Measurements from ENCODE around the gene TSGA10IP.

The TSGA10IP gene

GRCh38 chr11:65942531-65942930 lies 2.7 kb upstream of the TSGA10IP start:
- TF ChIP-seq, protein P1, sequence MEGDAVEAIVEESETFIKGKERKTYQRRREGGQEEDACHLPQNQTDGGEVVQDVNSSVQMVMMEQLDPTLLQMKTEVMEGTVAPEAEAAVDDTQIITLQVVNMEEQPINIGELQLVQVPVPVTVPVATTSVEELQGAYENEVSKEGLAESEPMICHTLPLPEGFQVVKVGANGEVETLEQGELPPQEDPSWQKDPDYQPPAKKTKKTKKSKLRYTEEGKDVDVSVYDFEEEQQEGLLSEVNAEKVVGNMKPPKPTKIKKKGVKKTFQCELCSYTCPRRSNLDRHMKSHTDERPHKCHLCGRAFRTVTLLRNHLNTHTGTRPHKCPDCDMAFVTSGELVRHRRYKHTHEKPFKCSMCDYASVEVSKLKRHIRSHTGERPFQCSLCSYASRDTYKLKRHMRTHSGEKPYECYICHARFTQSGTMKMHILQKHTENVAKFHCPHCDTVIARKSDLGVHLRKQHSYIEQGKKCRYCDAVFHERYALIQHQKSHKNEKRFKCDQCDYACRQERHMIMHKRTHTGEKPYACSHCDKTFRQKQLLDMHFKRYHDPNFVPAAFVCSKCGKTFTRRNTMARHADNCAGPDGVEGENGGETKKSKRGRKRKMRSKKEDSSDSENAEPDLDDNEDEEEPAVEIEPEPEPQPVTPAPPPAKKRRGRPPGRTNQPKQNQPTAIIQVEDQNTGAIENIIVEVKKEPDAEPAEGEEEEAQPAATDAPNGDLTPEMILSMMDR (IDR thresholded peaks at IDR 0.05) = no peak

DNA sequence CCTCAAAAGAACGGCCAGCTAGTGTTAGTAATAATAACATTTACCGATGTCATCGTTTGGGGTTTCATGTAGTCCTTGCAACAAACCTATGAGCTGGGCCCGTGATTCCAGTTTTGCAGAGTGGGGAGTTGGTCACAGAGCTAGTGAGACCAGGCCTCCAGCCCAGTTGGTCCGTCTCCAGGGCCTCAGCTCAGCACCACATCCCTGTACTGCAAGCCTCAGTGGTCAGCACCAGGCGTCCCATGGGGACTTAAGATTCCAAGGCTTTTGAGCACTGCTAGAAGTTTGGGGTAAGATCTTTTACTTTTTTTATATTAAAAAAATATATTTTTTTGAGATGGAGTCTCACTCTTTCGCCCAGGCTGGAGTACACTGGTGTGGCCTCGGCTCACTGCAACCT lies 1.1 kb upstream of the TSGA10IP start:
- TF ChIP-seq, protein P1 (IDR thresholded peaks at IDR 0.05) = no peak

DNA sequence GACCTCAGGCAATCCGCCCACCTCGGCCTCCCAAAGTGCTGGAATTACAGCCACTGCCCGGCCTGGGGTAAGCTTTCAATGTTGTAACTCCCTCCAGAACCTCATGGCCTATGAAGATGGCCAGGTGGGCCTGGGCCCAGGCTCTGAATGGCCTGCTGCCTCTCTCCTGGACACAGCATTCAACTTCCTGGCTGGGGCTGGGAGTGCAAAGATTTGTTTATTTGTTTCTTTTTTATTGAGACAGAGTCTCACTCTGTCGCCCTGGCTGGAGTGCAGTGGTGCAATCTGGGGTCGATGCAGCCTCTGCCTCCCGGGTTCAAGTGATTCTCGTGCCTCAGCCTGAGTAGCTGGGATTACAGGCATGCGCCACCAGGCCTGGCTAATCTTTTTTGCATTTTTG lies 513 bp upstream of the TSGA10IP start:
- TF ChIP-seq, protein P1 (IDR thresholded peaks at IDR 0.05) = no peak

DNA sequence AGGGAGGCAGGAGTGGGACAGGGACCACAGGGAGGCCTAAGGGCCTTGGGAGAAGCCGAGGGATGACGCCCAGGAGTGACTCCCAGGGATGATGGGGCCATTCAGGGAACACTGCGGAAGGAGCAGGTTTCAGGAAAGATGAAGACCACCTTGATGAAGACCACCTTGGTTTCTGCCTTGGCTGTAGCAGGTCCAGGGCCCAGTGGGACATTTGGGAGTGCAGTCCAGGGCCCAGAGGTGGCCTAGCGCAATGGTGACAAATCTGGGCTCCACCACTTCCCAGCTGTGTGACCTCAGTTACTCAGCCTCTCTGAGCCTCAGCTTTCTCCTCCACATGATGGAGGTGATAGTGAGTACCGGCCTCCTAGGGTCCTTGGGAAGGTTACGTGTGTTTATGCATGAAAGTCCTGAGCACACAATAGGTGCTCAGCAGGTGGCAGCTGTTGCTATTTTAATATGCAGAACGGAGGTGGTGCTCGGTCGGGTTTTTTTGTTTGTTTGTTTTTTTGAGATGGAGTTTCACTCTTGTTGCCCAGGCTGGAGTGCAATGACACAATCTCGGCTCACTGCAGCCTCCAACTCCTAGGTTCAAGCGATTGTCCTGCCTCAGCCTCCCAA lies 770 bp downstream of the TSGA10IP start:
- TF ChIP-seq, protein P1 (IDR thresholded peaks at IDR 0.05) = no peak

- TF ChIP-seq, protein P1 (IDR thresholded peaks at IDR 0.05) = no peak
These were observed 1.4 kb downstream of the TSGA10IP start for GRCh38 chr11:65946655-65947054.

DNA sequence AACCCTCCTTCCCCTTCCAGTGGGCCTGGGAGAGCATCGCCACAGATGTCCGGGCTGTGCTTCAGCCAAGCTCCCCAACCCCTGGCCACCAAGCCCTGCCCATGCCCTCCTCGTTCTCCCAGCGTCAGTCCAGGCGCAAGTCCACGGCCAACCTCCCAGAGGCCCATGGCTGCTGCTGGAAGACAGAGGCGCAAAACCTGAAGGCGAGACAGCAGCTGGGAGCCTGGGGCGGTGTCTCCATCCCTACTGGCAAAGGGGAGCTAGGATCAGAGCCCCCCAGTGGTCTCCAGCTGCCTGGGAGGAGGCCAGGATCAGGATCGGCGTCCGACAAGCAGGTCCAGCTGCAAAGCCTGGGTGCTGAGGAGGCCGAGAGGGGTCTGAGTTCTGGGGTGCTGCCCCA lies 1.9 kb downstream of the TSGA10IP start:
- TF ChIP-seq, protein P1 (IDR thresholded peaks at IDR 0.05) = no peak

- TF ChIP-seq, protein P1 (IDR thresholded peaks at IDR 0.05) = no peak
These were observed 2.4 kb downstream of the TSGA10IP start for GRCh38 chr11:65947603-65948125.

Data from LNCAP (cell line).